GM19239 (cell line): ENCODE measurements around the gene MYT1.

Source experiments
- DNase-seq: peaks from one replicate; pipeline ENCODE4 v3.0.0; 2011; ENCODE audit warnings: low spot score; ENCODE audit not compliant: insufficient read length
- FAIRE-seq: peaks from 2 replicates; lab custom pipeline; 2011; peaks lifted over from hg19 to GRCh38; lab: Jason Lieb, UNC

MYT1 gene

GRCh38 chr20:64211874-64212658 is 47.8 kb downstream of the MYT1 start:
- DNase-seq (no peak), FAIRE-seq (no peak)

DNA sequence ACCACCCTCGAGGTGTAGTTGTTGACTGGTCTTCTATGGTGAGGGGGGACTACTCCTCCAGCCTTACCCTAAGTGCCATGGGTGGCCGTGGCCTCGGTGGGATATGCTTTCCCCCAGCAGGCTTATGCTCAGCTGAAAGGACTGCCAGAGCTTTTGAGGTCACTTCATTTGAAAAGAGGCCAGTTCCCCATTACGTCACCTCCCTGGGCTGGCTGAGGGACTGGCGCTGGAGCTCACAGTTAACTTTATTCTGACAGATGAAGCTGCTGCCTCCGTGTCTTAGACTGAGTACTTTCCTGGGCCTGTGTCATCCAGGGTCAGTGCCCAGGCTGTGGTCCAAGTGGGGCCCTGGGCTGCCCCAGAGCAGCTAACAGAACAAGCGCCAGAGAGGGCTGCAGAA is 48.5 kb downstream of the MYT1 start:
- FAIRE-seq (no peak), DNase-seq (no peak)

DNA sequence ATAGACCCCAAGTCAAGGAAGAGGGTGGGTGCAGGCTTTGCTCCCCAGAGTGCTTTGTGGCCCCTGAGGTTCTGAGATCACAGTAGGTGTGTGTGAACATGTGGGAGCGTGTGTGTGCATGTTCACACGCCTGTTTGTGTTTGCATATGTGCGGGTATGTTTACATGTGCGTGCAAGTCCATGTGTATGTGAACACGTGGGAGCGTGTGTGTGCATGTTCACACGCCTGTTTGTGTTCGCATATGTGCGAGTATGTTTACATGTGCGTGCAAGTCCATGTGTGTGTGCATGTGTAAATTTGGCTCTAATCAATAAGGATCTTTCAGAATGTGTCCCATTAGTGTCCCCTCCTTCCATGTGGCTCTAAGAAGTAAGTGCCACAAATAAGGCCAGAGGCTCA is 49.9 kb downstream of the MYT1 start:
- FAIRE-seq (no peak), DNase-seq (no peak)

GRCh38 chr20:64214952-64215351 is 50.7 kb downstream of the MYT1 start:
- DNase-seq = no peak
- no peak for FAIRE-seq

DNA sequence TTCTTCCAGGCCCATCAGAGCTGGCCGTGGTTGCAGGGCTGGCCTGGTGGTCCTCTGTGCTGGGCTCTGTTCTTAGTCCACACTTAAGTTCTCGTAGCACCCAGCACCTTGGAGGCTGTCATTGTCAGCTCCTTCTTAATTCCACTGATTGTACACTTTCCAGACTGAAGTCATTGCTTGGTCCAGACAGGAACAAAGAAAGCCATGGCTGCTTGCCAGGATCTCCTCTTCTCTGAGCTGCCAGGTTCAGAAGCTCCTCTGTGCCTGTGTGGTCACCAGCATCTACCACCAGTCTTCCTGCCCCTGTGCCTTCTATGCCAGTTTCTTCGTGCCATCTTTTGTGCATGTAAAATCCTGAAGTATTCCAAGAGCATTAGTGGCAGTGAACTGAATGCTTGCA is 51.8 kb downstream of the MYT1 start:
- FAIRE-seq (no peak), DNase-seq (no peak)

DNA sequence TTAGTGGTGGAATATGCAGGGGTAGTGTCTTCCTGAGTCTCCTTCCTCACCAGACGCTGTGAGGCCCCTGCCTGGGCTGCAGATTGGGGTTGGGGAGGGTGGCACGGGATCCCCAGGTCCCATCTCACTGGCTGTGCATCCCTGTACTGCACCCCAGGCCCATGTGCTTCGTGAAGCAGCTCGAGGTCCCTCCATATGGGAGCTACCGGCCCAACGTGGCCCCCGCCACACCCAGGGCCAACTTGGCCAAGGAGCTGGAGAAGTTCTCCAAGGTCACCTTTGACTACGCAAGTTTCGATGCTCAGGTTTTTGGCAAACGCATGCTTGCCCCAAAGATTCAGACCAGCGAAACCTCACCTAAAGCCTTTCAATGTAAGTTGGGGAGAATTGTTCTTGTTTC is 52.7 kb downstream of the MYT1 start:
- DNase-seq (no peak), FAIRE-seq (no peak)

DNA sequence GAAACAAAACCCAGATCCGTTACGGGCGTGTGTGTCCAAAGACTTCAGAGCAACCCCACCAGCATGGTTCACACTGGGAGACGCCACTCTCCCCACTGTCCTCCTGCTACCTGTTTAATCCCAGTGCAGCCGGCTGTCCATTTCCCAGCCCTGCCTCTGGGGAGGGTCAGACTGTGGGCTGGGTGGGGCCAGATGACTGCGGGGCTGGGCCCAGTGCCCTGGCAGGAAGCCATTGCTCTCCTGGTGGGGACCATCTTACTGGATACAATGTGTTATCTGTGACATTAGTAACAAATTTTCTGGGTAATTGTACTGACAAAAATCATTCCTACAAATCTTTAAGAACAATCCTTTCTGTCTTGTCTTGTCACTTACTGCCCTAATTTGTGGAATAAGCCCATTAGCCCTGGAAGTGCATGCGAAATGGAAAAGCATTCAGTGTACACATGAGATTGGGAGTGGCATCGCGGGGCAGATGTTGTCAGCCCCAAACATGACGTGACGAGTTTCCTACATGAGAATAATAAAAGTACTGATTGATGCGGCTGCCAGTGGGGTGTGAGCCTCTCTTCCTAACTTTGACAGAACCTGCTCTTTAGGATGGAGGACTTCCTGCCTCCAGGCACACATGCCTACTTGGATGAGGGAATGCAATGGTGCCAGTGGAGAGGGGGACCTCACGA is 53.4 kb downstream of the MYT1 start:
- FAIRE-seq (no peak), DNase-seq (no peak)

- DNase-seq (no peak), FAIRE-seq (no peak)
These were observed 55.0 kb downstream of the MYT1 start for GRCh38 chr20:64219202-64219601.

DNA sequence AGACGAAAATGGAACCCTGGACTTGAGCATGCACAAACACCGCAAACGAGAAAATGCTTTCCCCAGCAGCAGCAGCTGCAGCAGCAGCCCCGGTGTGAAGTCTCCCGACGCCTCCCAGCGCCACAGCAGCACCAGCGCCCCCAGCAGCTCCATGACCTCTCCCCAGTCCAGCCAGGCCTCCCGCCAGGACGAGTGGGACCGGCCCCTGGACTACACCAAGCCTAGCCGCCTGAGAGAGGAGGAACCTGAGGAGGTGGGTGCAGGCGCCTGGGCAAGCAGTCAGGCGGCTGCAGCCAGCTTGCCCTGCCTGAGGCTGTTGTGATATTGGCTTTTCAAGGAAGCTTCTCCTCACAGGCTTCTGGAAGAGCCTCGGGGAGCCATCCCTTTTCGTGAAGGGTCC is 55.5 kb downstream of the MYT1 start:
- FAIRE-seq (no peak), DNase-seq (no peak)

DNA sequence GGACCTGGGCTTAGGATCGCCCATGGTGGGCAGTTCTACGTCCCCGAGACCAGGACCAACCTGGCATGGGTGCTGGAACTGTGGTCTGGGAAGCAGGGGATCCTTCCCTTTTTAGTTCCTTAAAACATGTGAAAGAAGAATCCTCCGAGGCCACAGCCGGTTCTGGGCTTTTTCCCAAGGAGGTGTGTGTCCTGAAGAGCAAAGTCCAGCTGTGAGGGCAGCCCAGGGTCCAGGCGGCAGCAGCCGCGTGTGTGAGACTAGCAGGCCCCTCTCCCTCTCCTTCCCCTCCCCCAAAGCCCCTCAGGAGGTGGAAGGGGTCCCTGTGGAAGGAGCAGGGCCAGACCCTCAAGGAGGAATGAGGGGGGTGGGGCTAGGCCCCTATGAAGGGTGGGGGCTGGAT is 56.2 kb downstream of the MYT1 start:
- DNase-seq (no peak), FAIRE-seq (no peak)

- DNase-seq = no peak
These were observed 56.8 kb downstream of the MYT1 start for GRCh38 chr20:64220891-64221527.

DNA sequence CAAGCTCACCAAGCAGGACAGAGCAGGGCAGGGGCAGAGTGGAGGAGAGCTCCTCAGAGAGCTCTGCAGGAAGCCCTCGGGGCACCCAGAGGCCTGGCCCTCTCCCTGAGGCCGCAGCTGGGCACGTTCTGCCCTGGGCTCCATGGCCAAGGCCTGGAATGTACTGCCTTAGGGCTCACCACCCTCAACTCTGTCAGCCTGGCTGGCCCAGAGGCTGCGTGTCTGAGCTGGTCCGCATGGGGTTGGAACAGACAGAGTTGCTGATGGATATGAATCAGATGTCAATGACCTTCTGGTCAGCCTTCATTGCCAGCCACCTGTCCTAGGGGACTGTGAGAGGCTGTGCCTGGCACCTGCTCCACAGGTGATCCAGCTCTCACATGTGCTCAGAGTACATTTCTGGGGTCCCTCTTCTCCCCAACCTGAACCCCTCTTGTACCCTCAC is 58.1 kb downstream of the MYT1 start:
- no peak for FAIRE-seq
- DNase-seq = no peak

More at GRCh38 chr20:64220891-64221527, 56.8 kb downstream of the MYT1 start:
- FAIRE-seq = no peak

DNA sequence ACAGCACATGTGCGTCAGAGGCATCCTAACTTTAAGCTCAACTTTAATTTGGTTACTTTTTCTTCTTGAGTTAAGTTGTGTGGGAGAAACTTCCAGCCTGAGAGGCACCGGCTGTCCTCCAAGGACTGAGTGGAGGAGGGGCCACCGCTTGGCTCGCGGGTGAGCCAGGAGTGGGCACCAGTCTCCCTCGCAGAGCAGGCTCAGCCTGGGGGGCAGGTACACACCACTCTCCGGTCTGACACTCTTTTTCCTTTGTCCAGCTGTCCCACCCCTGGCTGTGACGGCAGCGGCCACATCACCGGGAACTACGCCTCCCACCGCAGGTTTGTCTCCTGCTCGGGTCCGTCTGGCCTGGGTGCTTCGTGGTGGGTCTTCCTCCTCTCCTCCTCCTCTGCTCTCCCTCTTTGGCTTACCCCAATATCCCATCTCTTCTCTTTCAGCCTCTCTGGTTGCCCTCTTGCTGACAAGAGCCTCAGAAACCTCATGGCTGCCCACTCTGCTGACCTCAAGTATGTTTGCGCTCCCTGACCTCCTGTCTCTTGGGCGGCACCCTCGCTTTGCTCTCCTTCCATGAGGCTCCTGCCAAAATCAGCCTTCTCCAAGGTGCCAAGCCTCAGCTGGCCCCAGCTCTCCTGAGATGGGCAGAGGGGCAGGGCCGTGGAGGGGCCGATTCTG is 58.7 kb downstream of the MYT1 start:
- FAIRE-seq = no peak
- DNase-seq = no peak

DNA sequence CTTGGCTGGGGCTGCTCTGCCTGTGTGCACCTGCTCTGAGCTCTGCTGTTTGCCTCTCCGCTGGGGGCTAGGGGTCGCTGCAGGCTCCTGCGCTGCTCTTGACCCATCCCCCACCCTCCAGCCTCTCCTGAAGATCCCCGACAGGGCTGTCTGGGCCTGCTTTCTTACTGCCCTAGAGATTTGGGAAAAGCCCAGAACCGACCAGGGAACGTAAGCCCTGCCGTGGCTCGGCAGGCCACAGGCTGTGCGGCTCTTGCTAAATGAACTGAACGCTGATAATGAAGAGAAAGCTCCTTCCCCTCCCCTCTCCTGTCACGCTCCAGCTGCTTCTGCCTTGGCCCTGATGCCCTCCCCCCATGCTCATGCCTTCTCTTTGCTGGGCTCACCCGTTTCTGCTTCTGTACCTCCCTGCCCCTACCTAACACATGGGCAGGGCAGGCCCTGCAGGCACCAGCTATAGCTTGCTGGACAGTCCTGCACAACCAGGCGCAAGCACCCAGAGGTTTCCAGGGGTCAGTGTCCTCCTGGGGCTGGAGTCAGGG is 59.3 kb downstream of the MYT1 start:
- FAIRE-seq = no peak
- no peak for DNase-seq

GRCh38 chr20:64224351-64225170 is 60.3 kb downstream of the MYT1 start:
- DNase-seq (no peak), FAIRE-seq (no peak)

DNA sequence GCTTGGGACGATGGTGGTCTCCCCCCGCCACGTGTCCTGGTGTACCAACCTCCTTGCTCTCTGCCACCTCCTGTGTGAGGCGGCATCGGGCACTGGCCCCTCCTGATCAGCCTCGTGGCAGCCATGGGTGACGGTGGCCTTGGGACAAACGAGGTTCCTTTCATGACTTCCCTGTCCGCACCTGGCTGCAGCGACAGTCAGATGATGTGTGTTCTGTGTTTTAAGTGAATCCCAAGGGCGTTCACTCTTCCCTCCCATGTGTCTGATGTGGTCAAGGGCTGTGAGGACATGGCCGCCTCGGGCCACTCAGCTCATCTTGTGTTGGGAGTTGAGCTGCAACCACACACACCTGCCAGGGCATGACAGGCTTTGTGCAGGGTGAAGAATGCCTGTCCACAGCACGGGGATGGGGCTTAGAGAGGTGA is 60.9 kb downstream of the MYT1 start:
- FAIRE-seq (no peak), DNase-seq (no peak)

GRCh38 chr20:64225828-64226598 is 61.8 kb downstream of the MYT1 start:
- no peak for DNase-seq
- no peak for FAIRE-seq

GRCh38 chr20:64226686-64227580 is 62.7 kb downstream of the MYT1 start:
- FAIRE-seq = no peak
- no peak for DNase-seq
